Measurements from ENCODE around the gene FSD1L. TPM values are rescaled to one million over a fixed set of nuclear protein-coding genes. Genes with fewer than 3 reads are reported as not detected.

FSD1L gene
- total RNA-seq, 2 experiments from 2014 or later = 0.38 to 0.56 TPM

DNA sequence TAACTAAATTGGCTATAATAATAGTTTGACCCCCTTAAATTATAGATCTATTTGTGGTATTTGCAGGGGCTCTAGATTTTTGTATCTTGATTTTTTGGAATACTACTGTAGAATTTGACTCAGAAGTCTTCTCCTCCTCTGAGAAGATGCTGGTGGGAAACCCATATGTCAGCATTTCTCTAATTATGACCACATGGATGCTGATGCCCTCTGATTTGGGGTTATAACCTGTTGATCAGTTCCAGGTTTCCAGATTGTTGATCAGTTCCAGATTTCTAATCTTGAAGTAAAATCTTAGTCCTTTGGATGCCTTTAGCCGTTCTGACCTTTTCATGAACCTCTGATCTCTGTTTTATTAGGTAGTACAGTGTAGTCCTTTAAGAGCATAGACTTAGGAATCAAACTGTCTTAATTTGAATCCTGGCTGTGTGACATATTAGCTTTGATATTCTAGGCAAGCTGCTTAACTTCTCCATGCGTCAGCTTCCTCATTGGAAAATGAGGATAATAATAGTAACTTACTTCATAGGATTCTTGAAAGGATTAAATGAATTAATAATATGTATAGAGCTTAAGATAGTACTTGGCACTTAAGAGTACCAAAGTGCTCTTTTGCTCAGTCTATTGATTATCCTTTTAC, 8.1 kb downstream of the FSD1L start:
- H3K27ac ChIP-seq (ENCODE audit: low read depth in 1 of 2, low read length in 2 of 2) = no peak overlapping the region
- H3K4me3 Mint-ChIP-seq = no peak overlapping the region
- H3K36me3 Mint-ChIP-seq (ENCODE audit: low read depth) = no peaks in the 10 kb centered on the region
- H3K27me3 Mint-ChIP-seq = no peaks in the 10 kb centered on the region
- no peak for ATAC-seq (ENCODE audit: poor library complexity)
- no peaks in the 10 kb centered on the region for H3K27me3 ChIP-seq (ENCODE audit: control insufficient read depth in 1 of 2, insufficient read depth in 2 of 2, low read length in 2 of 2)
- POLR2A ChIA-PET = no interaction called here
- H3K9me3 ChIP-seq (ENCODE audit: control insufficient read depth in 1 of 2, insufficient read depth in 1 of 2, low read length in 2 of 2) = peaks cover 0 to 10% of the 10 kb centered on the region in 2 experiments
- CTCF ChIA-PET = no interaction called here
- no peak overlapping the region for H3K4me3 ChIP-seq (ENCODE audit: low read length)
- no peaks in the 10 kb centered on the region for H3K4me1 ChIP-seq (ENCODE audit: insufficient read depth, low read length)
- H3K27ac Mint-ChIP-seq = no peak overlapping the region
- DNase-seq = no peak
- no peaks in the 10 kb centered on the region for H3K9me3 Mint-ChIP-seq
- no peaks in the 10 kb centered on the region for H3K36me3 ChIP-seq (ENCODE audit: insufficient read depth, low read length)
- TF ChIP-seq, protein P1, sequence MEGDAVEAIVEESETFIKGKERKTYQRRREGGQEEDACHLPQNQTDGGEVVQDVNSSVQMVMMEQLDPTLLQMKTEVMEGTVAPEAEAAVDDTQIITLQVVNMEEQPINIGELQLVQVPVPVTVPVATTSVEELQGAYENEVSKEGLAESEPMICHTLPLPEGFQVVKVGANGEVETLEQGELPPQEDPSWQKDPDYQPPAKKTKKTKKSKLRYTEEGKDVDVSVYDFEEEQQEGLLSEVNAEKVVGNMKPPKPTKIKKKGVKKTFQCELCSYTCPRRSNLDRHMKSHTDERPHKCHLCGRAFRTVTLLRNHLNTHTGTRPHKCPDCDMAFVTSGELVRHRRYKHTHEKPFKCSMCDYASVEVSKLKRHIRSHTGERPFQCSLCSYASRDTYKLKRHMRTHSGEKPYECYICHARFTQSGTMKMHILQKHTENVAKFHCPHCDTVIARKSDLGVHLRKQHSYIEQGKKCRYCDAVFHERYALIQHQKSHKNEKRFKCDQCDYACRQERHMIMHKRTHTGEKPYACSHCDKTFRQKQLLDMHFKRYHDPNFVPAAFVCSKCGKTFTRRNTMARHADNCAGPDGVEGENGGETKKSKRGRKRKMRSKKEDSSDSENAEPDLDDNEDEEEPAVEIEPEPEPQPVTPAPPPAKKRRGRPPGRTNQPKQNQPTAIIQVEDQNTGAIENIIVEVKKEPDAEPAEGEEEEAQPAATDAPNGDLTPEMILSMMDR (IDR thresholded peaks at IDR 0.05) = no peak
- H3K4me1 Mint-ChIP-seq (ENCODE audit: low read depth) = no peaks in the 10 kb centered on the region
- intact Hi-C loops (cut with DNase I, micrococcal nuclease) = no loop called here

DNA sequence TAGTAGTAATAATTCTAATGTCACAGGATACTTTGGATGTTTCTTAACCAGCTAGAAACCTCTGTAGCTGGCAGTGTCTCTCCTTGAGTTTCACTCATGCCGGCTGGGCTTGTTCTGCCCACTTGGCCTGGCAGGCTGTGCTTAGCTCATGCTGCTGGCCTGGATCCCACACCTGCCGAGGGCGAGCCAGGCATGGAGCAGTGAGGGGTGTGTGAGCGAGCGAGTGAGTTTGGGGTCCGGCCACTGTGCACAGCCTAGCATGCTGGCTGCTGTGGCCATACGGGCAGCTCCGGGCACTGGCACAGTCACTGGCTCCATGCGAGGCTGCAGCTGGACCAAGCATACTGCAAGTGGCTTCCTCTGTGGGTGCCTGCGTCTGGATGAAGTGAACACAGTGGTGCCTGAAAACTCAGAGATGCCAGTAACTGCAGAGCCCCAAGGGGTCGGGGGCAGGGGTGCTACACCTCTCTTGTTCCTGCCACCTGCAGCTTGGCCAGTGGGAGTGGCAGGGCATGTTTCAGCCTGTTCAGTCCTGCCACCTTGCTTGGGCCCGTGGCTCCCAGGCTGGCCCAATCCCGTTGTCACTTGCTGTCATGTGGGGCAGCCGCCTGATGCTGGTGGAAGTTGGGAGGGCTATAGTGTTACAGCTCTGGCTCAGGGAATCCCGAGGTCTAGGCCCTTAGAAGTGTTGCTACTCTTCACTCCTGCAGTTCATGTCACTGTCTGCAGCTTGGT, 9.9 kb downstream of the FSD1L start:
- H3K36me3 Mint-ChIP-seq (ENCODE audit: low read depth) = no peaks in the 10 kb centered on the region
- intact Hi-C loops (cut with DNase I, micrococcal nuclease) = no loop called here
- DNase-seq = peak in 1 of 14 experiments; percentile 2

DNA sequence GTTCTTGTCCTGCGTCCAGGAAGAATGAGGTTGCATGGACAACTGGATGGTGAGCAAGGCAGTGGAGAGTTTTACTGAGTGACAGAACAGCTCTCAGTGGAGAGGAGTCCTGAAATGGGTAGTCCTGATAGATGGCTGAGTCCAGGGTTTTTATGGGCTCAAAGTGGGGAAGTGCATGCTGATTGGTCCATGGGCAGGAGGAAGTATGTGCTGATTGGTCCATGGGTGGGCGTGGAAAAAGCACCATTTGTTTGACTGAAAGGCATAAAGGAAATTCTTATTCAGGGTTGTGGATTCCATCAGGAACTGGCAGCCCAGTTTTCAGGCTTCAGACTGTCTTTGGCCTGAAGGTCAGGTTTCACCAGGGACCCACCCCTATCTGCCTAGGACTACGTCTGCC, 10.6 kb downstream of the FSD1L start:
- H3K27me3 ChIP-seq (ENCODE audit: control insufficient read depth in 1 of 2, insufficient read depth in 2 of 2, low read length in 2 of 2) = no peaks in the 10 kb centered on the region
- no peak overlapping the region for H3K27ac ChIP-seq (ENCODE audit: low read depth in 1 of 2, low read length in 2 of 2)
- TF ChIP-seq, protein P1 (IDR thresholded peaks at IDR 0.05) = no peak
- Mint-ChIP-seq H3K27me3 (no peaks in the 10 kb centered on the region), H3K36me3 (ENCODE audit: low read depth) (no peaks in the 10 kb centered on the region), H3K4me3 (no peak overlapping the region), H3K27ac (no peak overlapping the region), H3K9me3 (no peaks in the 10 kb centered on the region), H3K4me1 (ENCODE audit: low read depth) (no peaks in the 10 kb centered on the region)
- intact Hi-C loops (cut with DNase I, micrococcal nuclease) = no loop called here
- DNase-seq (no peak), ATAC-seq (ENCODE audit: poor library complexity) (no peak)
- no peak overlapping the region for H3K4me3 ChIP-seq (ENCODE audit: low read length)
- ChIA-PET POLR2A (interaction anchor here (0.6 kb wide), 1 partner anchor 214 kb away, joined by 3 read pairs; the partner anchor contains the start of gene SLC44A1), CTCF (no interaction called here)
- peaks cover 0 to 10% of the 10 kb centered on the region in 2 experiments for H3K9me3 ChIP-seq (ENCODE audit: control insufficient read depth in 1 of 2, insufficient read depth in 1 of 2, low read length in 2 of 2)
- H3K36me3 ChIP-seq (ENCODE audit: insufficient read depth, low read length) = no peaks in the 10 kb centered on the region
- no peaks in the 10 kb centered on the region for H3K4me1 ChIP-seq (ENCODE audit: insufficient read depth, low read length)

More for the DNA sequence above, 9.9 kb downstream of the FSD1L start:
- H3K27ac ChIP-seq (ENCODE audit: low read depth in 1 of 2, low read length in 2 of 2) = no peak overlapping the region
- Mint-ChIP-seq H3K4me1 (ENCODE audit: low read depth) (no peaks in the 10 kb centered on the region), H3K27ac (no peak overlapping the region), H3K27me3 (no peaks in the 10 kb centered on the region), H3K9me3 (no peaks in the 10 kb centered on the region), H3K4me3 (no peak overlapping the region)
- H3K4me1 ChIP-seq (ENCODE audit: insufficient read depth, low read length) = no peaks in the 10 kb centered on the region
- no peak overlapping the region for H3K4me3 ChIP-seq (ENCODE audit: low read length)
- ChIA-PET CTCF (no interaction called here), POLR2A (interaction anchor here (0.6 kb wide), 1 partner anchor 213 kb away, joined by 3 read pairs; the partner anchor contains the start of gene SLC44A1)
- ATAC-seq (ENCODE audit: poor library complexity) = no peak
- TF ChIP-seq, protein P1 (IDR thresholded peaks at IDR 0.05) = no peak
- H3K27me3 ChIP-seq (ENCODE audit: control insufficient read depth in 1 of 2, insufficient read depth in 2 of 2, low read length in 2 of 2) = no peaks in the 10 kb centered on the region
- no peaks in the 10 kb centered on the region for H3K36me3 ChIP-seq (ENCODE audit: insufficient read depth, low read length)
- peaks cover 0 to 10% of the 10 kb centered on the region in 2 experiments for H3K9me3 ChIP-seq (ENCODE audit: control insufficient read depth in 1 of 2, insufficient read depth in 1 of 2, low read length in 2 of 2)

Measured in CD4-positive, alpha-beta T cell (primary cell).